IPS DF 6.9 (cell line): Measurements from ENCODE around the gene NXN.
A peak's percentile ranks its signal among the peaks of the same experiment; 100 is the strongest.
"Not testable (repeated sequence)": the region's sequence is repeated elsewhere in the genome, so short reads cannot be mapped to it uniquely, and the experiment has no call there.

ENCODE experiments used
- DNase-seq: peaks from one replicate; pipeline ENCODE4 v3.0.0-alpha.2; 2013; ENCODE audit warnings: low read depth, low spot score
- H3K27ac ChIP-seq: one replicate; pipeline ENCODE4 v1.5.1; 2013; ENCODE audit warnings: low read length, control low read depth
- H3K27me3 ChIP-seq: 2 replicates; pipeline ENCODE4 v1.6.1; 2013; ENCODE audit warnings: mild to moderate bottlenecking, low read length; ENCODE audit not compliant: control insufficient read depth, insufficient read depth
- H3K36me3 ChIP-seq: 2 replicates; pipeline ENCODE4 v1.6.1; 2013; ENCODE audit warnings: low read length; ENCODE audit not compliant: control insufficient read depth, insufficient read depth
- H3K4me1 ChIP-seq: 2 replicates; pipeline ENCODE4 v1.6.1; 2013; ENCODE audit warnings: low read length; ENCODE audit not compliant: control insufficient read depth, insufficient read depth
- H3K4me3 ChIP-seq: 2 replicates; pipeline ENCODE4 v1.5.1; 2013; ENCODE audit warnings: mild to moderate bottlenecking, low read length
- H3K9me3 ChIP-seq: 2 replicates; pipeline ENCODE4 v1.6.1; 2013; ENCODE audit warnings: low read length, inconsistent platforms; ENCODE audit not compliant: control insufficient read depth, insufficient read depth
- WGBS: extraction: QIAGEN DNeasy Blood & Tissue Kit; methylation state at CpG from one replicate; pipeline ENCODE4 v1.1.7; 2013; ENCODE audit warnings: mixed read lengths, missing lambda C conversion rate; ENCODE audit not compliant: insufficient read length, insufficient coverage; 5-methylcytosine and 5-hydroxymethylcytosine counted together

The NXN gene

GRCh38 chr17:952592-952991 lies 27.0 kb downstream of the NXN start:
- not testable (repeated sequence) for H3K27me3 ChIP-seq, H3K9me3 ChIP-seq, H3K4me1 ChIP-seq, H3K36me3 ChIP-seq, DNase-seq, H3K27ac ChIP-seq, H3K4me3 ChIP-seq
- no CpG with 5 or more reads among the region's 18 CpGs for WGBS

- H3K4me3 ChIP-seq, result no peak overlapping the region
- H3K36me3 ChIP-seq, result peaks cover 2% of the 10 kb centered on the region; the same call in 1 of the 2 replicates
- no peak overlapping the region for H3K27ac ChIP-seq
- WGBS, result no CpG with 5 or more reads among the region's 27 CpGs
- H3K4me1 ChIP-seq, result peaks cover 2% of the 10 kb centered on the region
- no peaks in the 10 kb centered on the region for H3K9me3 ChIP-seq
- no peaks in the 10 kb centered on the region for H3K27me3 ChIP-seq
- peak; percentile 55 for DNase-seq
Measured at GRCh38 chr17:951325-952132, 28.0 kb downstream of the NXN start.

GRCh38 chr17:949623-950303 lies 29.8 kb downstream of the NXN start:
- Histone ChIP-seq H3K27ac (peak overlapping the region; percentile 62), H3K4me1 (peaks cover 2% of the 10 kb centered on the region), H3K4me3 (no peak overlapping the region), H3K27me3 (no peaks in the 10 kb centered on the region), H3K9me3 (no peaks in the 10 kb centered on the region), H3K36me3 (peaks cover 2% of the 10 kb centered on the region; the same call in 1 of the 2 replicates)
- peak; percentile 58 for DNase-seq
- no CpG with 5 or more reads among the region's 12 CpGs for WGBS

GRCh38 chr17:948284-948852 lies 31.2 kb downstream of the NXN start:
- Histone ChIP-seq H3K27me3 (no peaks in the 10 kb centered on the region), H3K36me3 (peaks cover 2% of the 10 kb centered on the region; the same call in 1 of the 2 replicates), H3K4me1 (peaks cover 2% of the 10 kb centered on the region), H3K4me3 (no peak overlapping the region), H3K9me3 (no peaks in the 10 kb centered on the region), H3K27ac (no peak overlapping the region)
- WGBS, result no CpG with 5 or more reads among the region's 25 CpGs
- no peak for DNase-seq

GRCh38 chr17:946510-947236 lies 32.9 kb downstream of the NXN start:
- Histone ChIP-seq H3K9me3 (no peaks in the 10 kb centered on the region), H3K27me3 (no peaks in the 10 kb centered on the region), H3K4me1 (peaks cover 2% of the 10 kb centered on the region), H3K27ac (no peak overlapping the region), H3K4me3 (no peak overlapping the region), H3K36me3 (peaks cover 2% of the 10 kb centered on the region; the same call in 1 of the 2 replicates)
- no CpG with 5 or more reads among the region's 37 CpGs for WGBS
- no peak for DNase-seq

GRCh38 chr17:945672-946071 lies 33.9 kb downstream of the NXN start:
- no peak overlapping the region for H3K27ac ChIP-seq
- H3K4me3 ChIP-seq, result no peak overlapping the region
- peaks cover 2% of the 10 kb centered on the region for H3K4me1 ChIP-seq
- no peaks in the 10 kb centered on the region for H3K27me3 ChIP-seq
- WGBS, result no CpG with 5 or more reads among the region's 3 CpGs
- DNase-seq, result no peak
- no peaks in the 10 kb centered on the region for H3K9me3 ChIP-seq
- peaks cover 2% of the 10 kb centered on the region; the same call in 1 of the 2 replicates for H3K36me3 ChIP-seq

GRCh38 chr17:944266-944826 lies 35.2 kb downstream of the NXN start:
- WGBS, result no CpG with 5 or more reads among the region's 14 CpGs
- Histone ChIP-seq H3K27me3 (no peaks in the 10 kb centered on the region), H3K4me3 (no peak overlapping the region), H3K9me3 (no peaks in the 10 kb centered on the region), H3K4me1 (no peaks in the 10 kb centered on the region), H3K27ac (no peak overlapping the region), H3K36me3 (peaks cover 2% of the 10 kb centered on the region; the same call in 1 of the 2 replicates)
- DNase-seq, result no peak

GRCh38 chr17:935485-935884 lies 44.1 kb downstream of the NXN start:
- DNase-seq, result no peak
- Histone ChIP-seq H3K36me3 (no peaks in the 10 kb centered on the region), H3K4me1 (peaks cover 6% of the 10 kb centered on the region), H3K4me3 (no peak overlapping the region), H3K27me3 (no peaks in the 10 kb centered on the region), H3K27ac (no peak overlapping the region), H3K9me3 (no peaks in the 10 kb centered on the region)
- WGBS, result no CpG with 5 or more reads among the region's 11 CpGs

- Histone ChIP-seq H3K36me3 (no peaks in the 10 kb centered on the region), H3K9me3 (no peaks in the 10 kb centered on the region), H3K27ac (no peak overlapping the region), H3K4me3 (no peak overlapping the region), H3K4me1 (peaks cover 6% of the 10 kb centered on the region), H3K27me3 (no peaks in the 10 kb centered on the region)
- no peak for DNase-seq
- WGBS, result no CpG with 5 or more reads among the region's 15 CpGs
Measured at GRCh38 chr17:933312-934073, 46.1 kb downstream of the NXN start.
